Peyer's patch (tissue), 4 donors: Measurements from ENCODE around the gene FBXO21. TPM values are rescaled to one million over a fixed set of nuclear protein-coding genes. Genes with fewer than 3 reads are reported as not detected.

Experiments
- DNase-seq, 3 donors: peaks; one replicate each; pipeline ENCODE4 v3.0.0-alpha.2; 2017 to 2019
- H3K27ac ChIP-seq, 4 donors: fragments of 200-600 bp; sonication (generic); one replicate each; pipeline ENCODE4 v1.5.1; 2016 to 2019
- H3K27me3 ChIP-seq, 2 donors: fragments of 200-600 bp; sonication (generic); one replicate each; pipeline ENCODE4 v1.5.1; 2019
- H3K36me3 ChIP-seq, 3 donors: fragments of 200-600 bp; sonication (generic); one replicate each; pipeline ENCODE4 v1.5.1; 2016 to 2019
- H3K4me1 ChIP-seq, 4 donors: fragments of 200-600 bp; sonication (generic); one replicate each; pipeline ENCODE4 v1.5.1; 2016 to 2019
- H3K4me3 ChIP-seq, 4 donors: fragments of 200-600 bp; sonication (generic); 1 replicate in 3 of 4; 2 replicates in 1 of 4; pipeline ENCODE4 v1.5.1; 2016 to 2019; ENCODE audit warnings: mild to moderate bottlenecking in 1 of 4
- H3K9me3 ChIP-seq, 4 donors: fragments of 200-600 bp; sonication (generic); one replicate each; pipeline ENCODE4 v1.5.1; 2016 to 2019; ENCODE audit warnings: mild to moderate bottlenecking in 1 of 4
- POLR2A ChIP-seq, 2 donors: fragments of 450-650 bp; IDR thresholded peaks; one replicate each; pipeline ENCODE4 v1.5.1; 2017; ENCODE audit warnings: antibody characterized with exemption in 2 of 2, mild to moderate bottlenecking in 2 of 2, moderate library complexity in 2 of 2
- total RNA-seq, 4 donors: library from RNA; depleted of rRNA; stranded (reverse); fragments of >200 nt; gene quantifications; one replicate each; pipeline ENCODE4 v1.1.0, GENCODE V29; 2016
- TF ChIP-seq, protein P1 (sequence below), 6 experiments: fragments of 450-650 bp in 4 of 6; fragments of 200-600 bp in 2 of 6; sonication (generic) in 1 of 6; IDR thresholded peaks; one replicate each; pipeline ENCODE4 v1.5.1; 2017 to 2019; ENCODE audit warnings: antibody characterized with exemption in 6 of 6, mild to moderate bottlenecking in 3 of 6, moderate library complexity in 1 of 6

FBXO21 gene
- total RNA-seq, 4 donors from 2014 or later = 42.5 to 115 (median 68.8) TPM

DNA sequence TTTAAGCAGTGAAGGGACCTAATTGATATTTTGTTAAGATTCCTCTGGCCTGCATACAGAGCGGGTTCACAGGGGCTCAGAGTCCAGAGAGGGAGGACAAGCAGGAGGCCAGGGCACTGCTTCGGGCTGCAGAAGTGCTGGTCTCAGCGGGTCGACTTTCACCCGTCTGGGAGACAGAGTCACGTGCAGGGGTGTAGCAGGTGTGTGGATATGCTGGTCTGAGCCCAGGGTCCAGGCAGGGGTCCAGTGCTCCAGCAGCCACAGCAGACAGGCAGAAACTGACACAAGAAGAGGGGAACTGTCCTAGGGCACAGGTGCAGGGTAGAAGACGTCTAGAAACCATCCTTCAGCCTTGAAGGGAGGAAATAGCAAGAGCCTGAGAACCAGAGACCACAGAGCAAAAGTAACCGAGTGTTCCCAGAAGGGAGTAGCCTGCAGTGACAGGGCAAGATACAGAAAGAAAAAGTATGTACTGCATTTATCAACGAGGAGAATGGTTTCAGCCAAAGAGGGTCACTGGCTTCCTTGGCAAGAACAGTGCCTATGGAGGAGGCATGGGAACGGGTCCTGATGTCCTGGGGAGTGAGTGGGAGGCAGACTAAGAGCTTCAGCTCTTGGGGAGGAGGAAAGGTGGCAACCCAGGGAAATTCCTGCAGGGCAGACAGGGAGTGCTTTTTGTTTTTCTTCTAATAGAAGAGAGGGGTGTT is 28.7 kb downstream of the FBXO21 start:
- no peak for TF ChIP-seq POLR2A (IDR thresholded peaks at IDR 0.05)
- TF ChIP-seq, protein P1, sequence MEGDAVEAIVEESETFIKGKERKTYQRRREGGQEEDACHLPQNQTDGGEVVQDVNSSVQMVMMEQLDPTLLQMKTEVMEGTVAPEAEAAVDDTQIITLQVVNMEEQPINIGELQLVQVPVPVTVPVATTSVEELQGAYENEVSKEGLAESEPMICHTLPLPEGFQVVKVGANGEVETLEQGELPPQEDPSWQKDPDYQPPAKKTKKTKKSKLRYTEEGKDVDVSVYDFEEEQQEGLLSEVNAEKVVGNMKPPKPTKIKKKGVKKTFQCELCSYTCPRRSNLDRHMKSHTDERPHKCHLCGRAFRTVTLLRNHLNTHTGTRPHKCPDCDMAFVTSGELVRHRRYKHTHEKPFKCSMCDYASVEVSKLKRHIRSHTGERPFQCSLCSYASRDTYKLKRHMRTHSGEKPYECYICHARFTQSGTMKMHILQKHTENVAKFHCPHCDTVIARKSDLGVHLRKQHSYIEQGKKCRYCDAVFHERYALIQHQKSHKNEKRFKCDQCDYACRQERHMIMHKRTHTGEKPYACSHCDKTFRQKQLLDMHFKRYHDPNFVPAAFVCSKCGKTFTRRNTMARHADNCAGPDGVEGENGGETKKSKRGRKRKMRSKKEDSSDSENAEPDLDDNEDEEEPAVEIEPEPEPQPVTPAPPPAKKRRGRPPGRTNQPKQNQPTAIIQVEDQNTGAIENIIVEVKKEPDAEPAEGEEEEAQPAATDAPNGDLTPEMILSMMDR (IDR thresholded peaks at IDR 0.05) = no peak
- H3K36me3 ChIP-seq = peaks cover 0 to 100% (median 0%) of the 10 kb centered on the region in 3 donors
- H3K4me3 ChIP-seq = no peak overlapping the region

DNA sequence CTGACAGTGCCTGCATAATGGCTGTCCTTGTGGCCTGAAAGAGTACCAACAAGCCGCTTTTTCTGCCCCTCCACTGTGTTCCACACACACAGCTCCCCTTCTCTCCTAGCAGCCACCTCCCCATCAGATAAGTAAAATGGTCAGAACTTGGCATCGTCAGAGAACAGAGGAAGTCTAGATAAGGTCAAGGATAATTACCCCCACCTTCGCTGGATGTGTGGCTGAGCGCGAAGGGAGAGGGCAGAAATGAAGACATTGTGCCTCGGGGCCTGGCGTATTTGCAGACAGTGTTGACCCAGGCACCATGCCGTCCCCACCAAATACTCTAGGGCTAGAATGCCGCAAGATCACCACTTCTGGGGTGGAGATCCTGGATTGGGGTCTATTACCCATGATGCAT is 30.6 kb downstream of the FBXO21 start:
- TF ChIP-seq, protein P1 (IDR thresholded peaks at IDR 0.05) = no peak
- no peak for TF ChIP-seq POLR2A (IDR thresholded peaks at IDR 0.05)
- no peak overlapping the region for H3K27ac ChIP-seq
- H3K4me3 ChIP-seq = no peak overlapping the region
- H3K27me3 ChIP-seq = no peaks in the 10 kb centered on the region
- H3K9me3 ChIP-seq = no peaks in the 10 kb centered on the region
- H3K4me1 ChIP-seq = no peaks in the 10 kb centered on the region
- DNase-seq = no peak
- H3K36me3 ChIP-seq = peaks cover 0 to 100% (median 0%) of the 10 kb centered on the region in 3 donors

More for the DNA sequence above, 28.7 kb downstream of the FBXO21 start:
- H3K27me3 ChIP-seq = no peaks in the 10 kb centered on the region
- no peak for DNase-seq
- no peak overlapping the region for H3K27ac ChIP-seq
- H3K9me3 ChIP-seq = no peaks in the 10 kb centered on the region
- H3K4me1 ChIP-seq = no peaks in the 10 kb centered on the region

DNA sequence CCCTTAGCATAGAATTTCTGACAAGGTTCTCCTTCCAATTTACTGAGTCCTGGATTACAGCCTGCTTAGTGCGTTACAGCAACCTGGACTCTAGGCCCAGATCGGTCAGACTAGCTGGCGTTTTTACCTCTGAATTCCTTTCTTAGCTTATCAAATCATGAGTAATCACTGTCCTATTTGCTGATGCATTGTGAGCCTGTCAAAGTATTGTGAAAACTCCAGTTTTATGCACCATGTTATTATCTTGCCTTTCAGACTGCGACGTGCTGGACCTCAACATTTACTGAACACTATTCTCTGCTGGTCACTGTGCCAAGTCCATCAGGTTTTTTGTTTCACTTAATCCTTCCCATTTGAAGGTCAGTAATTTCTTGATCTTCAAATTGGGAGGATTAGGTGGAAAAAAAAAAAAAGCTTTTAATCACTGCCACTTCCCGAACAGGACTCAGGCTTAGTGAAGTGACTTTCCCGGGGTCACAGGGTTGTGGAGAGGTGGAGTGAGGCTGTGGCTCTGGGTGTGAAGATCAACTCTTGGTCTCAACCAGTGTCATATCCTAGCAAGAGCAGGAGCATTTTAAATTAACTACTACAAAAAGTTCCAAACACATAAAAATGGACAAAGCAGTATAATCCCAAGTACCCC is 31.2 kb downstream of the FBXO21 start:
- Histone ChIP-seq H3K27me3 (no peaks in the 10 kb centered on the region), H3K9me3 (no peaks in the 10 kb centered on the region), H3K27ac (no peak overlapping the region), H3K4me1 (no peaks in the 10 kb centered on the region), H3K36me3 (peaks cover 0 to 100% (median 0%) of the 10 kb centered on the region in 3 donors), H3K4me3 (no peak overlapping the region)
- no peak for DNase-seq
- TF ChIP-seq POLR2A (IDR thresholded peaks at IDR 0.05) = no peak
- TF ChIP-seq, protein P1 (IDR thresholded peaks at IDR 0.05) = no peak

DNA sequence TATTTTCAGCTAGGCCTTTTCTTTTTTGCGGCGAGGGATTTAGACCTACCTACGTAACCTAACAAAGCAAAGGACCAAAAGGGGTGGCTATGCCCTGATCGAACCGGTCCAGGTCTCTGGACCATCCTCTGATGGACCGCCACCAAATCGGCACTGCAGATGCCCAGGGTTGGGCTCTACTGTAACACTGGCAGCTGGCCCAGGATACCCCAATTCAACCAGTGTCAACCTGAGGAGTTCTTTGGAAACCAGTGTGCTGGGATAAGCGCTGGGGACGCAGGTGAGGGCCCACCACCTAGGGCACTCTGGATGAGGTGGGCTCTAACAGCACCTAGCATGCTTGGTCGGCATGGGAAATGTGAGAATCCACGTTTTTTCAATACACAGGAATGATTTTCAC is 32.2 kb downstream of the FBXO21 start:
- Histone ChIP-seq H3K9me3 (no peaks in the 10 kb centered on the region), H3K27ac (no peak overlapping the region), H3K27me3 (no peaks in the 10 kb centered on the region)

DNA sequence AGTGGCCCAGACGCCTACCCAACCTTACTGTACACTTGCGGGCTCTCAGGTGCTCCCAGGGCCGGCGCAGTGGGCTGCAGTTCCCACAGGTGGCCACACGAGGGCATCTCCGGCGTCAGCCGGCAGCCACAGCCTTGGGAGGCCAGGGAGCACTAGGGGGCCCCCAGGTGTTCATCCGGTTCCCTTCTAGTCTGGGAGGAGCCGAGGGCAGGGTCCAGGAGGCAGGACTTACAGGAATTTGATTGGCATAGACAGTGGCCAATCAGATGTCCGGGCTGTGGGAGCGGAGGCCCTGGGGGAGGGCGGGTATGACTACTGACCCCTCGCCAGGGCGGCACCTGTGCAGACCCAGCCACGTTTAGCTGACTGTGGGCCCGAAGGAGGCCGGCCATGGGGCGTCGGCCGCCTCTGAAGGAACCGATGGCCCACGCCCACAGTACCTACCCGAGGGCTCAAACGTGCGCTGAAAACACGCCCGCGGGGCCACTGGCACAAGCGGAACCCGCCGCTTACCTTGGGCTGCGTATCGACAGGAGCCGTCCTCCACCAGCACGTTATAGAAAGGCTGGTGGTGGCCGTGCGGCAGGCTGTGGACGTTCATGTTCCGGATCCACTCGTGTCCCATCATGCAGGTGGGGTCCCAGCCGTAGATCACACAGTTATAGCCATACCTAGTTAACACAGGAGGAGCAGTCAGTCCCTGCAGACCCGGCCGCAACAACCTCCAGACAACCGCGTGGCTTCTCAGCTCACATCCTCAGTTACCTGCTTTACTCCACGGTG is 34.8 kb downstream of the FBXO21 start:
- no peaks in the 10 kb centered on the region for H3K27me3 ChIP-seq
- no peak for TF ChIP-seq POLR2A (IDR thresholded peaks at IDR 0.05)
- TF ChIP-seq, protein P1 (IDR thresholded peaks at IDR 0.05) = peak; percentile 56 to 84 (median 62)
- DNase-seq = peak; percentile 47 to 74 (median 74)

More for the DNA sequence above, 32.2 kb downstream of the FBXO21 start:
- Histone ChIP-seq H3K4me1 (no peaks in the 10 kb centered on the region), H3K36me3 (peaks cover 0 to 100% (median 0%) of the 10 kb centered on the region in 3 donors), H3K4me3 (no peak overlapping the region)
- DNase-seq = peak in 1 of 3 donors; percentile 31
- no peak for TF ChIP-seq POLR2A (IDR thresholded peaks at IDR 0.05)
- TF ChIP-seq, protein P1 (IDR thresholded peaks at IDR 0.05) = no peak

More for the DNA sequence above, 34.8 kb downstream of the FBXO21 start:
- no peaks in the 10 kb centered on the region for H3K4me1 ChIP-seq
- H3K4me3 ChIP-seq = no peak overlapping the region
- H3K27ac ChIP-seq = no peak overlapping the region
- H3K9me3 ChIP-seq = no peaks in the 10 kb centered on the region
- H3K36me3 ChIP-seq = peaks cover 0 to 80% (median 0%) of the 10 kb centered on the region in 3 donors
